Measurements from ENCODE around the gene B3GNT3. TPM values are rescaled to one million over a fixed set of nuclear protein-coding genes. Genes with fewer than 3 reads are reported as not detected.
A peak's percentile ranks its signal among the peaks of the same experiment; 100 is the strongest.

Gene B3GNT3
- total and polyA plus RNA-seq, 9 of the 15 experiments (the other 6 are each of a cell fraction or from before 2014, with no cell fraction given): 0.06 to 0.11 (median 0.07) TPM; not detected in 6

DNA sequence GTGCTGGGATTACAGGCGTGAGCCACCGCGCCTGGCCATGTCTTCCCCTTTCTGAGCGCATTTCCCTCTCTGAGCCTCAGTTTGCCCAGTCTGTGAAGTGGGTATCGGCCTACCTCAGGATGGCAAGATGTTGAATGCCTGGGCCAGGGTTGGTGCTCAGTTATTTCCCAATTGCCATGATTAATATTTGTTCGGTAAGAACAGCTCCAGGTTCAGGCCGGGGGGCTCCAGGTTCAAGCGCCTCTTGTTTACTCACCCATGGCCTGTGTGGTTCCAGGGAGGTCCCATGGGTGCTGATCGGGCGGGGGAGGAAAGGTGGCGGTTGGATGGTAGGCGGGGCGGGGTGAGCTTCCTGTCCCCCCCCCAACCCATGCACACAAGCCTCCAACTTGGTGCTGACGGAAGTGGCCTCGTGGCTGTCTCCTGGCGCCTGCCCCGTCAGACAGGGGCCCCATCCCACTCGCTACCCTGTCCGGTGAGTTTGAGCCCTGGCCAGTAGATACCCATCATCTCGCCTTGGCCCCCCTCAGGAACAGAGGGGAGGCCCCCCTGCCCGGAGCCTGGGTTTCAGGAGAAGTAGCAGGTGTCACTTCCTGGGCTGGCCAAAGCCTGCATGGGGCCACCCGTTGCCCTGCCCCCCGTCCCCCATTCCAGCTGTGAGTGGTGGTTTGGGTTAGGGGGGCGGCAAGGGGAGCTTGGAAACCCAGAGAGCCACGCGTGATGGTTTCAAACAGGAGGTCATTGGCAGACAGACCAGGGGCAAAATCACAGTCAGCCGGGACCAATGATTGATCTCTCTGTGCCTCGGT lies 43.6 kb upstream of the B3GNT3 start, which contains the start of gene FCHO1 (continued):
- TF ChIP-seq DPF2 (IDR thresholded peaks at IDR 0.05): peak; percentile 75
- TF ChIP-seq EHMT2 (IDR thresholded peaks at IDR 0.05): peak; percentile 38; the same call in 1 of the 2 replicates
- TF ChIP-seq SMARCC2 (IDR thresholded peaks at IDR 0.05; ENCODE audit: low read depth): no peak; the same call in 1 of the 2 replicates
- TF ChIP-seq PTBP1 (IDR thresholded peaks at IDR 0.05; ENCODE audit: low read depth, low read length): peak; percentile 93; the same call in 1 of the 2 replicates
- peak; percentile 77; the same call in 1 of the 2 replicates for TF ChIP-seq MIER1 (IDR thresholded peaks at IDR 0.05; ENCODE audit: low read depth)
- TF ChIP-seq JUND (IDR thresholded peaks at IDR 0.05; ENCODE audit: borderline replicate concordance, low read depth, low read length): peak; percentile 51; the same call in 1 of the 2 replicates
- no peak for TF ChIP-seq JUND (tag; IDR thresholded peaks at IDR 0.05; ENCODE audit: borderline replicate concordance, low read depth, low read length)
- no peak for TF ChIP-seq NR1H2 (CRISPR knock-in tag; IDR thresholded peaks at IDR 0.05)
- no peak for TF ChIP-seq U2AF1 (optimal IDR thresholded peaks at IDR 0.05; ENCODE audit: low read depth, low read length)
- TF ChIP-seq, protein P1, sequence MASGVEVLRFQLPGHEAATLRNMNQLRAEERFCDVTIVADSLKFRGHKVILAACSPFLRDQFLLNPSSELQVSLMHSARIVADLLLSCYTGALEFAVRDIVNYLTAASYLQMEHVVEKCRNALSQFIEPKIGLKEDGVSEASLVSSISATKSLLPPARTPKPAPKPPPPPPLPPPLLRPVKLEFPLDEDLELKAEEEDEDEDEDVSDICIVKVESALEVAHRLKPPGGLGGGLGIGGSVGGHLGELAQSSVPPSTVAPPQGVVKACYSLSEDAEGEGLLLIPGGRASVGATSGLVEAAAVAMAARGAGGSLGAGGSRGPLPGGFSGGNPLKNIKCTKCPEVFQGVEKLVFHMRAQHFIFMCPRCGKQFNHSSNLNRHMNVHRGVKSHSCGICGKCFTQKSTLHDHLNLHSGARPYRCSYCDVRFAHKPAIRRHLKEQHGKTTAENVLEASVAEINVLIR (CRISPR knock-in tag; IDR thresholded peaks at IDR 0.05): no peak
- TF ChIP-seq, protein P2, sequence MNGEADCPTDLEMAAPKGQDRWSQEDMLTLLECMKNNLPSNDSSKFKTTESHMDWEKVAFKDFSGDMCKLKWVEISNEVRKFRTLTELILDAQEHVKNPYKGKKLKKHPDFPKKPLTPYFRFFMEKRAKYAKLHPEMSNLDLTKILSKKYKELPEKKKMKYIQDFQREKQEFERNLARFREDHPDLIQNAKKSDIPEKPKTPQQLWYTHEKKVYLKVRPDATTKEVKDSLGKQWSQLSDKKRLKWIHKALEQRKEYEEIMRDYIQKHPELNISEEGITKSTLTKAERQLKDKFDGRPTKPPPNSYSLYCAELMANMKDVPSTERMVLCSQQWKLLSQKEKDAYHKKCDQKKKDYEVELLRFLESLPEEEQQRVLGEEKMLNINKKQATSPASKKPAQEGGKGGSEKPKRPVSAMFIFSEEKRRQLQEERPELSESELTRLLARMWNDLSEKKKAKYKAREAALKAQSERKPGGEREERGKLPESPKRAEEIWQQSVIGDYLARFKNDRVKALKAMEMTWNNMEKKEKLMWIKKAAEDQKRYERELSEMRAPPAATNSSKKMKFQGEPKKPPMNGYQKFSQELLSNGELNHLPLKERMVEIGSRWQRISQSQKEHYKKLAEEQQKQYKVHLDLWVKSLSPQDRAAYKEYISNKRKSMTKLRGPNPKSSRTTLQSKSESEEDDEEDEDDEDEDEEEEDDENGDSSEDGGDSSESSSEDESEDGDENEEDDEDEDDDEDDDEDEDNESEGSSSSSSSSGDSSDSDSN (IDR thresholded peaks at IDR 0.05; ENCODE audit: borderline replicate concordance in 1 of 2, low read depth in 2 of 2, low read length in 2 of 2): 0 out of 4 replicates have a peak, but pooled peaks of 1 of the 2 experiments have one; percentile 10
- TF ChIP-seq, protein P3, sequence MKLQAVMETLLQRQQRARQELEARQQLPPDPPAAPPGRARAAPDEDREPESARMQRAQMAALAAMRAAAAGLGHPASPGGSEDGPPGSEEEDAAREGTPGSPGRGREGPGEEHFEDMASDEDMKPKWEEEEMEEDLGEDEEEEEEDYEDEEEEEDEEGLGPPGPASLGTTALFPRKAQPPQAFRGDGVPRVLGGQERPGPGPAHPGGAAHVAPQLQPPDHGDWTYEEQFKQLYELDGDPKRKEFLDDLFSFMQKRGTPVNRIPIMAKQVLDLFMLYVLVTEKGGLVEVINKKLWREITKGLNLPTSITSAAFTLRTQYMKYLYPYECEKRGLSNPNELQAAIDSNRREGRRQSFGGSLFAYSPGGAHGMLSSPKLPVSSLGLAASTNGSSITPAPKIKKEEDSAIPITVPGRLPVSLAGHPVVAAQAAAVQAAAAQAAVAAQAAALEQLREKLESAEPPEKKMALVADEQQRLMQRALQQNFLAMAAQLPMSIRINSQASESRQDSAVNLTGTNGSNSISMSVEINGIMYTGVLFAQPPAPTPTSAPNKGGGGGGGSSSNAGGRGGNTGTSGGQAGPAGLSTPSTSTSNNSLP (IDR thresholded peaks at IDR 0.05; ENCODE audit: borderline replicate concordance, low read depth, low read length): no peak
- peak in 1 of 2 experiments; percentile 73; a peak in 1 of 4 replicates for TF ChIP-seq SIN3A (IDR thresholded peaks at IDR 0.05; ENCODE audit: borderline replicate concordance in 2 of 2, control insufficient read depth in 1 of 2, low read depth in 2 of 2, low read length in 2 of 2)
- TF ChIP-seq, protein P4, sequence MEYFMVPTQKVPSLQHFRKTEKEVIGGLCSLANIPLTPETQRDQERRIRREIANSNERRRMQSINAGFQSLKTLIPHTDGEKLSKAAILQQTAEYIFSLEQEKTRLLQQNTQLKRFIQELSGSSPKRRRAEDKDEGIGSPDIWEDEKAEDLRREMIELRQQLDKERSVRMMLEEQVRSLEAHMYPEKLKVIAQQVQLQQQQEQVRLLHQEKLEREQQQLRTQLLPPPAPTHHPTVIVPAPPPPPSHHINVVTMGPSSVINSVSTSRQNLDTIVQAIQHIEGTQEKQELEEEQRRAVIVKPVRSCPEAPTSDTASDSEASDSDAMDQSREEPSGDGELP (CRISPR knock-in tag; IDR thresholded peaks at IDR 0.05; ENCODE audit: borderline replicate concordance): peak; percentile 91

Measured in K562 (cell line).